ENCODE results near the gene ESPN. TPM values are rescaled to one million over a fixed set of nuclear protein-coding genes. Genes with fewer than 3 reads are reported as not detected.
A peak's percentile ranks its signal among the peaks of the same experiment; 100 is the strongest.
"Not testable (repeated sequence)": the region's sequence is repeated elsewhere in the genome, so short reads cannot be mapped to it uniquely, and the experiment has no call there.

ESPN gene
- total RNA-seq, 2 experiments from 2014 or later = 0.32 to 0.89 TPM

- Mint-ChIP-seq H3K27ac (peak overlapping the region; percentile 2), H3K4me1 (peaks cover 30% of the 10 kb centered on the region)
- H3K9me3 Mint-ChIP-seq (ENCODE audit: low read depth); H3K27me3 Mint-ChIP-seq; DNase-seq; H3K4me3 Mint-ChIP-seq; H3K36me3 Mint-ChIP-seq; ATAC-seq: not testable (repeated sequence)
- CTCF ChIA-PET = interaction anchor here (0.9 to 9.2 kb wide), 8 partner anchors 8 to 149 kb away, joined by 3 to 58 read pairs (median 8); no protein-coding TSS in a partner anchor
Observed at GRCh38 chr1:6395130-6395529, 29.4 kb upstream of the ESPN start.

GRCh38 chr1:6395781-6396244, 28.8 kb upstream of the ESPN start:
- H3K4me1 Mint-ChIP-seq = peaks cover 29% of the 10 kb centered on the region
- ATAC-seq; DNase-seq; H3K27ac Mint-ChIP-seq; H3K4me3 Mint-ChIP-seq; H3K27me3 Mint-ChIP-seq; H3K36me3 Mint-ChIP-seq; H3K9me3 Mint-ChIP-seq (ENCODE audit: low read depth): not testable (repeated sequence)
- CTCF ChIA-PET = interaction anchor here (0.8 to 9.2 kb wide), 9 partner anchors 9 to 149 kb away, joined by 3 to 58 read pairs (median 3); no protein-coding TSS in a partner anchor

GRCh38 chr1:6396998-6397397, 27.6 kb upstream of the ESPN start:
- peaks cover 20% of the 10 kb centered on the region for H3K4me1 Mint-ChIP-seq
- no peak for DNase-seq
- H3K27me3 Mint-ChIP-seq = peaks cover 7% of the 10 kb centered on the region
- no peaks in the 10 kb centered on the region for H3K9me3 Mint-ChIP-seq (ENCODE audit: low read depth)
- CTCF ChIA-PET = interaction anchor here (0.8 to 9.2 kb wide), 9 partner anchors 8 to 151 kb away, joined by 3 to 58 read pairs (median 4); no protein-coding TSS in a partner anchor
- H3K4me3 Mint-ChIP-seq = no peak overlapping the region
- no peak overlapping the region for H3K27ac Mint-ChIP-seq
- no peaks in the 10 kb centered on the region for H3K36me3 Mint-ChIP-seq
- no peak for ATAC-seq

GRCh38 chr1:6397844-6398441, 26.6 kb upstream of the ESPN start:
- H3K4me1 Mint-ChIP-seq = peaks cover 14% of the 10 kb centered on the region
- H3K27me3 Mint-ChIP-seq = peaks cover 11% of the 10 kb centered on the region
- H3K4me3 Mint-ChIP-seq = no peak overlapping the region

GRCh38 chr1:6399294-6399693, 25.3 kb upstream of the ESPN start:
- Mint-ChIP-seq H3K4me1 (peaks cover 9% of the 10 kb centered on the region), H3K36me3 (no peaks in the 10 kb centered on the region), H3K9me3 (ENCODE audit: low read depth) (no peaks in the 10 kb centered on the region), H3K4me3 (no peak overlapping the region), H3K27ac (no peak overlapping the region), H3K27me3 (peaks cover 13% of the 10 kb centered on the region)
- DNase-seq = no peak
- CTCF ChIA-PET = interaction anchor here (1.4 to 9.2 kb wide), 6 partner anchors 24 to 153 kb away, joined by 4 to 58 read pairs (median 6); no protein-coding TSS in a partner anchor
- no peak for ATAC-seq

More at GRCh38 chr1:6397844-6398441, 26.6 kb upstream of the ESPN start:
- ATAC-seq (no peak), DNase-seq (no peak)
- H3K27ac Mint-ChIP-seq = no peak overlapping the region
- CTCF ChIA-PET = interaction anchor here (1.4 to 9.2 kb wide), 7 partner anchors 25 to 152 kb away, joined by 4 to 58 read pairs (median 5); no protein-coding TSS in a partner anchor
- H3K9me3 Mint-ChIP-seq (ENCODE audit: low read depth) = no peaks in the 10 kb centered on the region
- H3K36me3 Mint-ChIP-seq = no peaks in the 10 kb centered on the region

- no peak for DNase-seq
- H3K27me3 Mint-ChIP-seq = peaks cover 26% of the 10 kb centered on the region
- no peaks in the 10 kb centered on the region for H3K36me3 Mint-ChIP-seq
- ATAC-seq = no peak
- no peak overlapping the region for H3K27ac Mint-ChIP-seq
- CTCF ChIA-PET = interaction anchor here (1.0 to 8.6 kb wide), 8 partner anchors 9 to 157 kb away, joined by 3 to 62 read pairs (median 6); no protein-coding TSS in a partner anchor
- H3K9me3 Mint-ChIP-seq (ENCODE audit: low read depth) = no peaks in the 10 kb centered on the region
- H3K4me1 Mint-ChIP-seq = no peaks in the 10 kb centered on the region
- H3K4me3 Mint-ChIP-seq = no peak overlapping the region
Observed at GRCh38 chr1:6401673-6402072, 22.9 kb upstream of the ESPN start.

GRCh38 chr1:6408023-6408422, 16.6 kb upstream of the ESPN start:
- ATAC-seq = no peak
- no peaks in the 10 kb centered on the region for H3K36me3 Mint-ChIP-seq
- CTCF ChIA-PET = interaction anchor here (0.9 to 8.6 kb wide), 5 partner anchors 12 to 163 kb away, joined by 3 to 62 read pairs (median 8); partner anchors contain the start of genes HES2 and HES3
- peaks cover 38% of the 10 kb centered on the region for H3K27me3 Mint-ChIP-seq
- no peaks in the 10 kb centered on the region for H3K4me1 Mint-ChIP-seq
- H3K4me3 Mint-ChIP-seq = no peak overlapping the region
- DNase-seq = no peak
- H3K27ac Mint-ChIP-seq = no peak overlapping the region
- H3K9me3 Mint-ChIP-seq (ENCODE audit: low read depth) = no peaks in the 10 kb centered on the region

GRCh38 chr1:6409053-6409452, 15.5 kb upstream of the ESPN start:
- CTCF ChIA-PET = interaction anchor here (1.1 to 8.6 kb wide), 4 partner anchors 11 to 163 kb away, joined by 5 to 62 read pairs (median 9); partner anchors contain the start of gene HES2
- no peaks in the 10 kb centered on the region for H3K9me3 Mint-ChIP-seq (ENCODE audit: low read depth)

GRCh38 chr1:6409733-6410132, 14.8 kb upstream of the ESPN start:
- Mint-ChIP-seq H3K27ac (no peak overlapping the region), H3K4me3 (no peak overlapping the region), H3K4me1 (peaks cover 7% of the 10 kb centered on the region), H3K36me3 (no peaks in the 10 kb centered on the region), H3K9me3 (ENCODE audit: low read depth) (no peaks in the 10 kb centered on the region), H3K27me3 (peaks cover 50% of the 10 kb centered on the region)
- ATAC-seq = no peak
- CTCF ChIA-PET = interaction anchor here (0.7 to 2.0 kb wide), 3 partner anchors 13 to 163 kb away, joined by 3 to 10 read pairs (median 5); no protein-coding TSS in a partner anchor
- no peak for DNase-seq

More at GRCh38 chr1:6409053-6409452, 15.5 kb upstream of the ESPN start:
- peaks cover under 1% of the 10 kb centered on the region for H3K4me1 Mint-ChIP-seq
- H3K27me3 Mint-ChIP-seq = peaks cover 43% of the 10 kb centered on the region
- DNase-seq (no peak), ATAC-seq (no peak)
- no peaks in the 10 kb centered on the region for H3K36me3 Mint-ChIP-seq
- no peak overlapping the region for H3K4me3 Mint-ChIP-seq
- H3K27ac Mint-ChIP-seq = no peak overlapping the region

GRCh38 chr1:6410248-6410893, 14.2 kb upstream of the ESPN start:
- no peaks in the 10 kb centered on the region for H3K36me3 Mint-ChIP-seq
- no peak overlapping the region for H3K4me3 Mint-ChIP-seq
- peaks cover 9% of the 10 kb centered on the region for H3K4me1 Mint-ChIP-seq
- peaks cover 50% of the 10 kb centered on the region for H3K27me3 Mint-ChIP-seq
- CTCF ChIA-PET = interaction anchor here (0.7 to 2.0 kb wide), 3 partner anchors 13 to 29 kb away, joined by 3 to 10 read pairs (median 5); no protein-coding TSS in a partner anchor
- no peaks in the 10 kb centered on the region for H3K9me3 Mint-ChIP-seq (ENCODE audit: low read depth)
- DNase-seq = no peak
- H3K27ac Mint-ChIP-seq = no peak overlapping the region
- ATAC-seq = no peak

GRCh38 chr1:6412896-6413295, 11.7 kb upstream of the ESPN start:
- CTCF ChIA-PET = interaction anchor here (1.8 to 5.0 kb wide), 4 partner anchors 7 to 65 kb away, joined by 8 to 26 read pairs (median 12); no protein-coding TSS in a partner anchor
- H3K36me3 Mint-ChIP-seq = no peaks in the 10 kb centered on the region
- no peak overlapping the region for H3K27ac Mint-ChIP-seq
- DNase-seq (no peak), ATAC-seq (no peak)
- H3K9me3 Mint-ChIP-seq (ENCODE audit: low read depth) = no peaks in the 10 kb centered on the region
- peaks cover 9% of the 10 kb centered on the region for H3K4me1 Mint-ChIP-seq
- no peak overlapping the region for H3K4me3 Mint-ChIP-seq
- H3K27me3 Mint-ChIP-seq = peaks cover 61% of the 10 kb centered on the region

- H3K4me1 Mint-ChIP-seq = peaks cover 9% of the 10 kb centered on the region
- DNase-seq = peak; percentile 65
- H3K27me3 Mint-ChIP-seq = peaks cover 64% of the 10 kb centered on the region
- no peaks in the 10 kb centered on the region for H3K36me3 Mint-ChIP-seq
- CTCF ChIA-PET = interaction anchor here (0.8 to 5.0 kb wide), 16 partner anchors 8 to 172 kb away, joined by 3 to 26 read pairs (median 4); no protein-coding TSS in a partner anchor
- H3K9me3 Mint-ChIP-seq (ENCODE audit: low read depth) = no peaks in the 10 kb centered on the region
- no peak overlapping the region for H3K27ac Mint-ChIP-seq
- peak; percentile 85 for ATAC-seq
- no peak overlapping the region for H3K4me3 Mint-ChIP-seq
Observed at GRCh38 chr1:6414443-6414844, 10.1 kb upstream of the ESPN start.
